Adrenal gland (tissue), 12 donors: ENCODE results near the gene TMCC2. TPM values are rescaled to one million over a fixed set of nuclear protein-coding genes. Genes with fewer than 3 reads are reported as not detected.
A peak's percentile ranks its signal among the peaks of the same experiment; 100 is the strongest.
"Not testable (repeated sequence)": the region's sequence is repeated elsewhere in the genome, so short reads cannot be mapped to it uniquely, and the experiment has no call there.

ENCODE experiments used
- DNase-seq, 7 donors: peaks; one replicate each; pipeline ENCODE4 v3.0.0-alpha.2; 2019 to 2020
- H3K27ac ChIP-seq, 5 donors: fragments of 200-600 bp; sonication (generic) in 4 of 5; 1 replicate in 3 of 5; 2 replicates in 2 of 5; pipeline versions ENCODE4 v1.5.1 to v1.8.0; 2016 to 2020; ENCODE audit warnings: mild to moderate bottlenecking in 1 of 5
- H3K27me3 ChIP-seq: fragments of 200-600 bp; 2 replicates; pipeline ENCODE4 v1.8.0; 2021
- H3K36me3 ChIP-seq, 2 donors: fragments of 200-600 bp; replicated peaks in 1 of 2; 1 replicate in 1 of 2; 2 replicates in 1 of 2; pipeline versions ENCODE4 v1.5.1 to v1.8.0; 2018 to 2022
- H3K4me1 ChIP-seq, 2 donors: fragments of 200-600 bp; replicated peaks in 1 of 2; 1 replicate in 1 of 2; 2 replicates in 1 of 2; pipeline versions ENCODE4 v1.5.1 to v1.8.0; 2018 to 2021
- H3K4me3 ChIP-seq, 4 donors: fragments of 200-600 bp; sonication (generic) in 3 of 4; one replicate each; pipeline ENCODE4 v1.5.1; 2016 to 2018
- H3K9me3 ChIP-seq, 3 donors: fragments of 200-600 bp; sonication (generic) in 1 of 3; replicated peaks in 1 of 3; 1 replicate in 2 of 3; 2 replicates in 1 of 3; pipeline versions ENCODE4 v1.5.1 to v1.8.0; 2016 to 2021
- CTCF ChIP-seq, 6 experiments: fragments of 450-650 bp in 4 of 6; fragments of 200-600 bp in 2 of 6; sonication (generic) in 1 of 6; IDR thresholded peaks; 1 replicate in 5 of 6; 2 replicates in 1 of 6; pipeline versions ENCODE4 v1.5.1 to v1.8.0; 2016 to 2021; ENCODE audit warnings: antibody characterized with exemption in 6 of 6, mild to moderate bottlenecking in 2 of 6, moderate library complexity in 1 of 6
- POLR2A ChIP-seq, 2 donors: fragments of 450-650 bp; IDR thresholded peaks; one replicate each; pipeline ENCODE4 v1.6.1; 2017; ENCODE audit warnings: antibody characterized with exemption in 2 of 2, mild to moderate bottlenecking in 2 of 2, moderate library complexity in 1 of 2
- WGBS, 4 donors: extraction: QIAGEN DNeasy Blood & Tissue Kit in 2 of 4; methylation state at CpG; one replicate each; pipeline versions ENCODE4 v1.1.5 to v1.1.7; 2013 to 2017; 5-methylcytosine and 5-hydroxymethylcytosine counted together
- intact Hi-C, 2 donors: fragments of 100-400 bp; cut with DNase I; formaldehyde crosslinking; loops; one replicate each; pipeline versions ENCODE4 v1.14.1 to v1.15.0; 2022 to 2023
- polyA plus RNA-seq, 3 donors: library from polyadenylated mRNA; stranded (reverse); fragments of 200-250 nt in 2 of 3; fragments of 350-450 nt in 1 of 3; fragmentation: Illumina TruSeq in 1 of 3; extraction: RNeasy Lipid Tissue Mini Kit (QIAGEN cat#74804) in 1 of 3; gene quantifications; one replicate each; pipeline ENCODE4 v1.2.3, GENCODE V29; 2013 to 2014
- total RNA-seq, 9 donors: library from RNA; depleted of rRNA in 4 of 9; stranded (reverse); fragments of >200 nt in 4 of 9; fragments of 120-200 nt in 1 of 9; fragmentation: NEBNext Ultra II Directional in 1 of 9; extraction: Animal tissue kit (Norgen Biotek cat#: 25700) in 1 of 9; gene quantifications; one replicate each; pipeline versions ENCODE4 v1.1.0 to v1.2.4, GENCODE V29; 2013 to 2023
- donor health status: healthy with polysubstance abuse.
- donor health status: Bipolar disorder and iron deficiency.
- donor health status: DM: yes; HTN: yes; CAD: no.
- donor health status: DM: no; HTN: no; CAD: no.
- donor health status: DM: no; HTN: no; CAD: no.
- donor health status: DM: yes; HTN: yes; CAD: no.

TMCC2 gene
- total and polyA plus RNA-seq, 12 donors, result 2.3 to 33.2 (median 7.5) TPM

DNA sequence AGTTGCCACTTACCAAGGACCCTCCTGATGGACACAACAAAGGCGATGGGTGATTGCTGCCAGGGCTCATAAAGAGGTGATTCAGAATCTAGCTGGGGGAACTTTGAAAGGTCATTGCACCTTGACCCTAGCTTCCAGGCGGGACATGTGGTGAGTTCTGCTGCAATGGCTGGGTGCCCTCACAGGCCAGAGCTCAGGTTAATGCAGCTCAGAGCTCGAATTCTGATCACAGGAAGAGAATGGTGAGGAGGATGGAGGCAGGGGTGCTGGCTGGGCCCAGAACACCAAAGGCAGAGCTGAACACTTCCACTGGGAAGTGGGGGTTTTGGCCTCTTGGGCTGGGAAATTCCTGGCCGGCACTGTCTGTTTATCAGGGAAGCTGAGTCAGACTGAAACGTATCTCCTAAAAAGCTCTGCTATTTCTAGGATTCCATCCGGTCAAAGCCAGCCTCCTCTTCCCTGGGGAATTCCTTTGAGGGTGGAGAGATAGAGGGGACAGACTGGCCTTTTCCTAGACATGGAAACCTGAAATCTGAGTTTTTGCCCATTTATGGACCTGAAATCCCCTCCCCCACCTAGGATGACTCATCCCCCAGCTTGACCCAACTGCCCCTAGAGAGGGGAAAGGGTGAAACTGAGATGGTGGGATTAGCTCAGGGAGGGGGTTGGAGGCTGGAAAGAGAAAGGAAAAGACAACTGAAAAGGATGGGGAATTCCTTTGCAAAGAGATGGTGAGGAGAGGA is 66.6 kb downstream of the TMCC2 start:
- Histone ChIP-seq H3K27me3 (no peaks in the 10 kb centered on the region), H3K4me3 (no peak overlapping the region), H3K36me3 (no peaks in the 10 kb centered on the region), H3K4me1 (peaks cover 12 to 17% of the 10 kb centered on the region in 2 donors), H3K27ac (peak overlapping the region in 4 of 5 donors; percentile 23 to 75 (median 52)), H3K9me3 (no peaks in the 10 kb centered on the region)
- TF ChIP-seq POLR2A (IDR thresholded peaks at IDR 0.05) (no peak), CTCF (IDR thresholded peaks at IDR 0.05) (no peak)
- intact Hi-C loops, result no loop called here
- DNase-seq, result peak in 6 of 7 donors; percentile 64 to 83 (median 76)
- 27 to 34% (median 32%) methylated on average over 5 to 6 of the region's 6 CpGs for WGBS, 4 donors

DNA sequence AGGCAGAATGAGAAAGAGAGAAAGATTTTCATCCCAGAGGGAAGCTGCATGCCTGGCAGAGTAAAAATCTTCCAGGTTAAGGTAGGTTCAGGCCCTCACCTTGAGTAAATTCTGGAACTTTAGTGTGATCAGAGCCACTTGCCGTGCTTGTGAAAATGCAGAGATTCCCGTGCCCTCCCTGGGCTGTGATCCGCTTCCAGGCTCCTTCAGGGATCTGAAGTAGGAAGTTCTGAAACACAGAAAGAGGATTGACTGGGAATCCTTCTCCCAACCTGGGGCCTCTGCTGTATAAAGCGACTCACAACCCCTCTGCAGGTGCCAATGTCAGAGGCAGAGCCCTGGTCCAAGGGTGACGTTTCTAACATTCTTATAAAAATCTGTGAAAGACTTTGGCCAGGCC is 67.2 kb downstream of the TMCC2 start:
- intact Hi-C loops, result no loop called here
- DNase-seq, result no peak
- no peaks in the 10 kb centered on the region for H3K9me3 ChIP-seq
- H3K27me3 ChIP-seq, result no peaks in the 10 kb centered on the region
- H3K27ac ChIP-seq, result peak overlapping the region in 3 of 5 donors; percentile 23 to 75 (median 67)
- 85 to 96% (median 92%) methylated on average over 4 to 5 of the region's 5 CpGs for WGBS, 4 donors
- H3K4me1 ChIP-seq, result peaks cover 12 to 17% of the 10 kb centered on the region in 2 donors
- H3K36me3 ChIP-seq, result no peaks in the 10 kb centered on the region
- H3K4me3 ChIP-seq, result no peak overlapping the region
- TF ChIP-seq POLR2A (IDR thresholded peaks at IDR 0.05) (no peak), CTCF (IDR thresholded peaks at IDR 0.05) (no peak)

GRCh38 chr1:205296154-205296553 is 68.4 kb downstream of the TMCC2 start:
- no peaks in the 10 kb centered on the region for H3K27me3 ChIP-seq
- DNase-seq, result no peak
- peaks cover 12 to 17% of the 10 kb centered on the region in 2 donors for H3K4me1 ChIP-seq
- H3K4me3 ChIP-seq, result no peak overlapping the region
- 90 to 98% (median 97%) methylated on average over 2 of the region's 2 CpGs for WGBS, 4 donors
- TF ChIP-seq POLR2A (IDR thresholded peaks at IDR 0.05) (no peak), CTCF (IDR thresholded peaks at IDR 0.05) (no peak)
- no peaks in the 10 kb centered on the region for H3K9me3 ChIP-seq
- H3K27ac ChIP-seq, result no peak overlapping the region
- intact Hi-C loops, result no loop called here
- no peaks in the 10 kb centered on the region for H3K36me3 ChIP-seq

GRCh38 chr1:205297546-205298177 is 69.9 kb downstream of the TMCC2 start:
- intact Hi-C loops, H3K4me3 ChIP-seq, H3K27ac ChIP-seq, H3K27me3 ChIP-seq, H3K36me3 ChIP-seq, DNase-seq, H3K9me3 ChIP-seq: not testable (repeated sequence)
- peaks cover 12 to 17% of the 10 kb centered on the region in 2 donors for H3K4me1 ChIP-seq
- WGBS, 4 donors, result 90 to 99% (median 94%) methylated on average over 5 of the region's 5 CpGs
